ENCODE results near the gene DNAJB6.

DNAJB6 gene

DNA sequence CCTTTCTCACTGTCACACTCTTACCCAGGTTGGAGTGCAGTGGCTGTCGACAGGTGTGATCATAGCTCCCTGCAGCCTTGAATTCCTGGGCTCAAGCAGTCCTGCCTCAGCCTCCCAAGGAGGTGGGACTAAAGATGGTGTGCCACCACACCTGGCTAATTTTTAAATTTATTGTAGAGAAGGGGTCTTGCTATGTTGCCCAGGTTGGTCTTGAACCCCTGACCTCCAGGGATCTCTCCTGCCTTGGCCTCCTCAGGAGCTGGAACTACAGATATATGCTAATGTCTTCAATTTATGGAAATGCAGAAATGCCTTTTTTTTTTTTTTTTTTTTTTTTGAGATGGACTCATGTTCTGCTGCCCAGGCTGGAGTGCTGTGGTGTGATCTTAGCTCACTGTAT is 42.7 kb downstream of the DNAJB6 start:
- peaks cover 13% of the 10 kb centered on the region for H3K36me3 ChIP-seq (replicated peaks; ENCODE audit: low read depth, low read length)

DNA sequence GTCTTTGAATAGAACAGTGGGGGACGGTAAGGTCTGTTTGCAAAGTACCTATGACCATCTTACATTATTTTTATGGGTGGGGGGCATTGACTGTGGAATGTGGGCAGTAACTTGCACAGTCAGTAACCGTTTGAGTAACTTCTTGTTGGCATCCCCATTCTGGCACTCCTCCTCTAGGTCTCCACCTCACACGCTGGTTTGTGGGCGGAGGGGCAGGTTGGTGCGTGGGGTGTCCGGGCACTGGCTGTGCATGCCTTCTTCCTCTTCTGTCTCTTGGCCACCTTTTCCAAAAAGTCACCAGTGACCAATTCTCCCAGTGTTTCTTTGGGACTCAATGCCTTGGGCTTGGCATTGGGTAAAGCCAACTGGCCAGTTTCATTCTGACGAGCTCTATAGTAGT is 43.6 kb downstream of the DNAJB6 start:
- Histone ChIP-seq H3K9ac (ENCODE audit: low read length) (no peak overlapping the region), H3K27me3 (ENCODE audit: low read depth, low read length) (no peaks in the 10 kb centered on the region), H4K20me1 (ENCODE audit: insufficient read depth, low read length) (peaks cover 12% of the 10 kb centered on the region; the same call in 1 of the 2 replicates), H3K27ac (ENCODE audit: low read length) (no peak overlapping the region), H3K4me1 (ENCODE audit: low read length) (no peaks in the 10 kb centered on the region), H3K79me2 (ENCODE audit: low read length) (peaks cover 53% of the 10 kb centered on the region), H2AFZ (ENCODE audit: low read depth, low read length) (no peak overlapping the region), H3K9me3 (ENCODE audit: insufficient read depth, low read length) (no peaks in the 10 kb centered on the region), H3K36me3 (replicated peaks; ENCODE audit: low read depth, low read length) (peaks cover 13% of the 10 kb centered on the region), H3K4me2 (ENCODE audit: low read length) (no peak overlapping the region), H3K4me3 (ENCODE audit: low read length) (no peak overlapping the region)
- no peak for TF ChIP-seq EZH2phosphoT487 (IDR thresholded peaks at IDR 0.05; ENCODE audit: low read depth)
- TF ChIP-seq, protein P1, sequence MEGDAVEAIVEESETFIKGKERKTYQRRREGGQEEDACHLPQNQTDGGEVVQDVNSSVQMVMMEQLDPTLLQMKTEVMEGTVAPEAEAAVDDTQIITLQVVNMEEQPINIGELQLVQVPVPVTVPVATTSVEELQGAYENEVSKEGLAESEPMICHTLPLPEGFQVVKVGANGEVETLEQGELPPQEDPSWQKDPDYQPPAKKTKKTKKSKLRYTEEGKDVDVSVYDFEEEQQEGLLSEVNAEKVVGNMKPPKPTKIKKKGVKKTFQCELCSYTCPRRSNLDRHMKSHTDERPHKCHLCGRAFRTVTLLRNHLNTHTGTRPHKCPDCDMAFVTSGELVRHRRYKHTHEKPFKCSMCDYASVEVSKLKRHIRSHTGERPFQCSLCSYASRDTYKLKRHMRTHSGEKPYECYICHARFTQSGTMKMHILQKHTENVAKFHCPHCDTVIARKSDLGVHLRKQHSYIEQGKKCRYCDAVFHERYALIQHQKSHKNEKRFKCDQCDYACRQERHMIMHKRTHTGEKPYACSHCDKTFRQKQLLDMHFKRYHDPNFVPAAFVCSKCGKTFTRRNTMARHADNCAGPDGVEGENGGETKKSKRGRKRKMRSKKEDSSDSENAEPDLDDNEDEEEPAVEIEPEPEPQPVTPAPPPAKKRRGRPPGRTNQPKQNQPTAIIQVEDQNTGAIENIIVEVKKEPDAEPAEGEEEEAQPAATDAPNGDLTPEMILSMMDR (IDR thresholded peaks at IDR 0.05; ENCODE audit: low read depth, low read length): no peak

More for the DNA sequence above, 42.7 kb downstream of the DNAJB6 start:
- peaks cover 62% of the 10 kb centered on the region for H3K79me2 ChIP-seq (ENCODE audit: low read length)
- H4K20me1 ChIP-seq (ENCODE audit: insufficient read depth, low read length): peaks cover 15% of the 10 kb centered on the region
- H3K4me3 ChIP-seq (ENCODE audit: low read length): no peak overlapping the region
- TF ChIP-seq, protein P1 (IDR thresholded peaks at IDR 0.05; ENCODE audit: low read depth, low read length): no peak
- TF ChIP-seq EZH2phosphoT487 (IDR thresholded peaks at IDR 0.05; ENCODE audit: low read depth): no peak
- no peaks in the 10 kb centered on the region for H3K27me3 ChIP-seq (ENCODE audit: low read depth, low read length)
- no peak overlapping the region for H2AFZ ChIP-seq (ENCODE audit: low read depth, low read length)
- no peaks in the 10 kb centered on the region for H3K9me3 ChIP-seq (ENCODE audit: insufficient read depth, low read length)
- no peak overlapping the region for H3K4me2 ChIP-seq (ENCODE audit: low read length)
- no peak overlapping the region for H3K27ac ChIP-seq (ENCODE audit: low read length)
- no peaks in the 10 kb centered on the region for H3K4me1 ChIP-seq (ENCODE audit: low read length)
- no peak overlapping the region for H3K9ac ChIP-seq (ENCODE audit: low read length)

DNA sequence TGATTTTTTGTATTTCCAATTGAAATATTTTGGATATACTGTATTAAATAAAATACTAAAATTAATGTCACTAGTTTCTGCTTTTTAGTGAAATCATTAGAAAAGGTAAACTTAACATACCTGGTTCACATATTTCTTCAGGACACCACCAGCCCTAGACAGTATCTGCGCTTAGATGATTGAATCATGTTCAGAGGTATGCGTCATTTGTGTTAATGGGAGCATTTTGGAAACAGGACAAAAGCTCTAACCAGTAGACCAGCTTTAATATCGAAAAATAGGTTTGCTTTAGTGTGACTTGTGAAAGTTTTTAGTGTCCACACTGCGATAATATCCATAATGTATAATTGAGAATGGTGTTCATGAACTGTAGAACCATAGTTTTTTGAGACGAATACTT is 47.1 kb downstream of the DNAJB6 start:
- Histone ChIP-seq H3K27me3 (ENCODE audit: low read depth, low read length) (no peaks in the 10 kb centered on the region), H4K20me1 (ENCODE audit: insufficient read depth, low read length) (0 out of 2 replicates have a peak, but pooled peaks cover 5% of the 10 kb centered on the region), H3K4me2 (ENCODE audit: low read length) (no peak overlapping the region), H3K4me3 (ENCODE audit: low read length) (no peak overlapping the region), H3K27ac (ENCODE audit: low read length) (no peak overlapping the region), H3K4me1 (ENCODE audit: low read length) (peaks cover 14% of the 10 kb centered on the region), H2AFZ (ENCODE audit: low read depth, low read length) (no peak overlapping the region), H3K9me3 (ENCODE audit: insufficient read depth, low read length) (no peaks in the 10 kb centered on the region), H3K36me3 (replicated peaks; ENCODE audit: low read depth, low read length) (peaks cover 9% of the 10 kb centered on the region), H3K9ac (ENCODE audit: low read length) (no peak overlapping the region), H3K79me2 (ENCODE audit: low read length) (peaks cover 24% of the 10 kb centered on the region)
- TF ChIP-seq EZH2phosphoT487 (IDR thresholded peaks at IDR 0.05; ENCODE audit: low read depth): no peak
- TF ChIP-seq, protein P1 (IDR thresholded peaks at IDR 0.05; ENCODE audit: low read depth, low read length): no peak

DNA sequence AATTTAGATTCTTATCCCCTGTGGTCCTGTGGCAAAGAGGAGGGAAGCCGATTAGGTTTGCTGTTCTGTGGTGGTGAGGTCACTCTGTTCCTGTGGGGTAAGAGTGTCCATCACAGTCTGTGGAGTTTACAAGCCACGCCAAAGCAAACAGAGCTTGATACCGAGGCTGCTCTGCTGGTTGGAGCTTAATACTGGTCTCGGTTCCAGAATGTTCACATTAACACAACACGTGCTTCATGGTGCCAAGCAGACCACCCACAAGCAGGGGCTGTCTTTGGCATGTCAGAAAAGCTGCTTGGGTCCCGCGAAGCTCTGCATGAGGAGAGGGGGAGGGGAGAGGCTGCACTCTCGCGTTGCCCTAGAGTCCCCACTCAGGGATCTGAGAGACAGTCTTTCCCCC is 47.5 kb downstream of the DNAJB6 start:
- Histone ChIP-seq H3K27ac (ENCODE audit: low read length) (no peak overlapping the region), H3K79me2 (ENCODE audit: low read length) (peaks cover 20% of the 10 kb centered on the region)

More for the DNA sequence above, 47.5 kb downstream of the DNAJB6 start:
- Histone ChIP-seq H3K27me3 (ENCODE audit: low read depth, low read length) (no peaks in the 10 kb centered on the region), H4K20me1 (ENCODE audit: insufficient read depth, low read length) (0 out of 2 replicates have a peak, but pooled peaks cover 1% of the 10 kb centered on the region), H3K9me3 (ENCODE audit: insufficient read depth, low read length) (no peaks in the 10 kb centered on the region), H3K4me1 (ENCODE audit: low read length) (peaks cover 14% of the 10 kb centered on the region), H3K36me3 (replicated peaks; ENCODE audit: low read depth, low read length) (peaks cover 9% of the 10 kb centered on the region), H3K4me2 (ENCODE audit: low read length) (no peak overlapping the region), H2AFZ (ENCODE audit: low read depth, low read length) (no peak overlapping the region), H3K9ac (ENCODE audit: low read length) (no peak overlapping the region), H3K4me3 (ENCODE audit: low read length) (no peak overlapping the region)
- TF ChIP-seq, protein P1 (IDR thresholded peaks at IDR 0.05; ENCODE audit: low read depth, low read length): no peak
- TF ChIP-seq EZH2phosphoT487 (IDR thresholded peaks at IDR 0.05; ENCODE audit: low read depth): no peak
